IPS DF 4.7 (cell line): ENCODE data around the gene ADGRG2.

Experiments
- DNase-seq: peaks from one replicate; pipeline ENCODE4 v3.0.0-alpha.2; 2013; ENCODE audit warnings: low spot score; ENCODE audit errors: extremely low read depth

ADGRG2 gene, protein sequence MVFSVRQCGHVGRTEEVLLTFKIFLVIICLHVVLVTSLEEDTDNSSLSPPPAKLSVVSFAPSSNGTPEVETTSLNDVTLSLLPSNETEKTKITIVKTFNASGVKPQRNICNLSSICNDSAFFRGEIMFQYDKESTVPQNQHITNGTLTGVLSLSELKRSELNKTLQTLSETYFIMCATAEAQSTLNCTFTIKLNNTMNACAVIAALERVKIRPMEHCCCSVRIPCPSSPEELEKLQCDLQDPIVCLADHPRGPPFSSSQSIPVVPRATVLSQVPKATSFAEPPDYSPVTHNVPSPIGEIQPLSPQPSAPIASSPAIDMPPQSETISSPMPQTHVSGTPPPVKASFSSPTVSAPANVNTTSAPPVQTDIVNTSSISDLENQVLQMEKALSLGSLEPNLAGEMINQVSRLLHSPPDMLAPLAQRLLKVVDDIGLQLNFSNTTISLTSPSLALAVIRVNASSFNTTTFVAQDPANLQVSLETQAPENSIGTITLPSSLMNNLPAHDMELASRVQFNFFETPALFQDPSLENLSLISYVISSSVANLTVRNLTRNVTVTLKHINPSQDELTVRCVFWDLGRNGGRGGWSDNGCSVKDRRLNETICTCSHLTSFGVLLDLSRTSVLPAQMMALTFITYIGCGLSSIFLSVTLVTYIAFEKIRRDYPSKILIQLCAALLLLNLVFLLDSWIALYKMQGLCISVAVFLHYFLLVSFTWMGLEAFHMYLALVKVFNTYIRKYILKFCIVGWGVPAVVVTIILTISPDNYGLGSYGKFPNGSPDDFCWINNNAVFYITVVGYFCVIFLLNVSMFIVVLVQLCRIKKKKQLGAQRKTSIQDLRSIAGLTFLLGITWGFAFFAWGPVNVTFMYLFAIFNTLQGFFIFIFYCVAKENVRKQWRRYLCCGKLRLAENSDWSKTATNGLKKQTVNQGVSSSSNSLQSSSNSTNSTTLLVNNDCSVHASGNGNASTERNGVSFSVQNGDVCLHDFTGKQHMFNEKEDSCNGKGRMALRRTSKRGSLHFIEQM

DNA sequence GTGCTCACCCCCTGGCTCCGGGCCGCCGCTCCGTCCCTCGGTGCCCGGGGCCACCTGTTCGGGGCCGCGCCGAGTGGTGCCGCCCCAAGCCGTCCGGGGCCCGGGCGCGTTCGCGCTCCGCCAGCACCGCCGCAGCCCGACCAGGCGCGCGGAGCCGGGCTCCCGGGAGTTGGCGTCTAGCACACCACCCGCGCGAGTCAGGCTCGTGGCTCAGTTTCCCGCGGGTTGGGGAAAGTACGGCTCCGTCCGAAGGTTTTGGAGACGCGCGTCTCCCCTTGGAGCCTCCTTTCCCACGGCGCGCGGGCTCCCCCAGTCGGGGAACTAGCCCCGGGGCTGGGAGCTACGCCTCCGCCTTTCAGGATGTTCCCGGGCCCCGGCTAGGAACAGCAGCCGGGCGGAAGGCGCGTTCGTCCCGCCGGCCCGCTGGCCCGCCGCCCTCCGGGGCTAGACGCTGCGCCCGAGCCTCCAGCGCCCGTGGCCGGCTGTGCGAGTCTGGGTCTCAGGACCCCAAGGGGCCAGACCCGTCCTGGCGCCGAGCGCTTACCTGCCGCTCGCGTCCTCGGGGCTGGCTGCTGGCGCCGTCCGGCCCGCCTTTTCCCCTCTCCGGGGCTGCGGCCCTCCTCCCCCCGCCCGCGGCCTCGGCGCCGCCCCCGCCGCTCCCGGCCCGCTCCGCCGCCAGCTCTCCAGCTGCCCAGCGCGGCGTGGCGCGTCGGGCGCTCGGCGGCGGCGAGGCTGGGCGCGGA, at the start of gene ADGRG2:
TSS of gene ADGRG2 (minus strand) at position 571 of the 743 bp plus-strand sequence. CDS start 53,634 bp downstream, outside the sequence.
- DNase-seq, result no peak

DNA sequence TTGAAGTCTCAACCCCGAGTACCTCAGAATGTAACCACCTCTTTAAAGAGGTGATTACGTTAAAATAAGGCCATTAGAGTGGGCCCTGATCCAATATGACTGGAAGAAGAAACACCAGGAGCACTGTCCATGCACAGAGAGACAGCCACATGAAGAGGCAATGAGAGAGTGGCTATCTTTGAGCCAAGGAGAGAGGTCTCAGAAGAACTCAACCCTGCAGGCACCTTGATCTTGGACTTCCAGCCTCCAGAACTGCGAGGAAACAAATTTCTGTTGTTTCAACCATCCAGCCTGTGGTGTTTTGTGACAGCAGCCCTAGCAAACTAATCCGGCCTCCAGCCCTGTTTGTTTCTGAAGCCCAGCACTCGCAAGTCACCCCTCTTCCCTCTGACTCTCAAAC, 46.3 kb upstream of the ADGRG2 start:
- no peak for DNase-seq

DNA sequence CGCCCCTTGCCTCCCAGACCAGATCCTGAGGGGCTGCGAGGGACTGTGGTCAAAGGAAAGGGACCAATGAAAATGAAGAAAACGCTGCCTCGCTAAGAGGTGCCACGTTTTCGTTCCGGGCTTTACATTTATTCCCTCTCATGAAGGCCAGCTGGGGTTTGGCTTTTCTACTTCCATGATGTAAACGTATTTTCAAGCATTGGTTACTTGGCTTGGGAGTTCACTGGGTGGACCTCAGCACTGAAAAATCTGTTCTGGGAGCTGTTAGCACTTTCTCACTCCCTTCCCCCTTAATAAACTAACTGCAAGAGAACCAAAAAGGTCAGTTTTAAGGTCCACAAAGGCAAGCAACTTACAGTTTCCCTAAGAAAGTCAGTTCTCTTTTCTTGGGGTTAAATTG, 40.6 kb upstream of the ADGRG2 start:
- no peak for DNase-seq

DNA sequence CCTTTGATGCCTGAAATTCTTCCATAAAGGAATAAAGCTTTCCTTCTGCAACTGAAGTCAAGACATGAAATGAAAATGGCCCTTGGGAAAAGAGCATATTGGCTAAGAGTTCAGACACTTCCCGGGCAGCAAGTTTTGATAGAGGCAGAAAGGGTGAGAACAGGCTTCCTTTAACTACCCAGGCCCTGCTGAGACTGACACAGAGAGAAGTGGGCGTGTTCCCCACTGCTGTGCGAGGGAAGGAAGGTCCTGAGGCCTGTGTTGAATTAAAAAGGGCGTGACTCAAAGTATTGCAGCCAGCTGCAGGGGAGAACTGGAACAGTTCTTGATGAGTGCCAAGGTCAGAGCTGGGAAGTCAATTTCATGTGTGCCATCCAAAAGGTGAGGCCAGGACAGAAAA, 33.9 kb upstream of the ADGRG2 start:
- no peak for DNase-seq

DNA sequence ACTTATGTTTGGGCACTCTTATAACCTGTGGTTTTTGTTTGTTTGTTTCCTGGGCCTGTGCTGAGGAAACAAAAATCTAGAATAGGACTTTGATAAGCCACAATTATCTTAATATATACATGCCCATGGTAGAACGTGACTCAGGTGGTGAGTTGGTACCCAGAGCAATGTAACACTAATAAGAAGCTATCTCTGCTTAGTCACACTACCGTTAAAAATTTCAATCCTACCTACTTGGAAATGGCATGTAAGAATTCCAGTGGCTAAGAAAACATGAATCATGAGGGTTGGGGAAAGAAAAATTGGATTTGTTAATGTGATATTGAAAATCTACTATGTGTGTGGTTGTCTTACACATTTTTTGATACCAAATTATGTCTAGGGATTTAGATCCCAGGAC, 30.5 kb upstream of the ADGRG2 start:
- no peak for DNase-seq

DNA sequence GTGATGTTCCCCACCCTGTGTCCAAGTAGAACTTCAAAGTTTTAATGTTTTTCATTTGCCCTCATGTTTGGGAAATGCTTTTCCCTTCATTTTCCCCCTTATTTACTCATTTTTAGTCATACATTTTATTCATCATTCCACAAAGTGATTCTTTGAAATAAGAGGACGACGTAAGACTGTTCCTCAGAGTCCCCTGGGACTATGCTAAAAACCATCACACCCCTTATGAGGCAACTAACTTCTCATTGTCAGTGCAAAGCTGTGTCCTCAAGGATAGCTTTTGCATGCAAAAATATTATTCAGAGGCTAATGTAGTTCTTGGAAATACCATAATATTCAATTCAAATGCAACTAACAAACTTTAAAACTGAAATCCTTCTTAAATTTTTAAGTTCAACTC, 14.8 kb upstream of the ADGRG2 start:
- no peak for DNase-seq

DNA sequence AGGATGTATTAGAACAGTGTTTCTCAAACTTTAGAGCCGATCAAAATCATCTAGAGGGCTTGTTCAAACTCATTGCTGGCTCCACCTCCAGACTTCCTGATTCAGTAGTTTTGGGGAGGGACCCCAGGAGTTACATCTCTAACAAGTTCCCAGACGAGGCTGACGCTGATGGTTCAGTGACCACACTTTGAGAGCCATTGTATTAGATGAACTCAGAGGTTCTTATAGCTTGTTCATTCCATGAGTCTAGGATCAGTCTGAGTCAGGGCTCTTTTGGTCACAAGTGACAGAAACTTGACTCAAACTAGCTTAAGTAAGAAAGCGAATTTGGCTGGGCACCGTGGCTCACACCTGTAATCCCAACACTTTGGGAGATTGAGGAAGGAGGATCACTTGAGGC, 11.5 kb upstream of the ADGRG2 start:
- no peak for DNase-seq

DNA sequence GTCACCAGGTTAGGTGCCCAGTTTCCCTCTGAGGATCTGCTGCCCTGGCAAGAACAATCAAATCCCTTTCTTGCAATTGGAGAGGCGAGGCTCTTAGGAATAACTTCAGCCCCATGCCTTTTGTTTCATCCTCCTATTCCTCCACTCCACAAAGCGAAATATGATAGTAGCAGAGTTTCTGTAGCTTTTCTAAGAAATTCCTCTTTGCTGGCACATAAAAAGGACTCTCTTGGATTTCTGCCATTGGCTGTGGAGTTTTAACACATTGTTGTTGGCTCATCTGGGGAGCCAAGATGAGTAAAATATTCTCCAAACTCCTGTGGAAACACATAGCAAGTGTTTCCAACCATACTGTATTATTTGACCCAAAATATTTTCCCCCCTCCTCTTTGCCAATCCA, 11.0 kb upstream of the ADGRG2 start:
- DNase-seq, result no peak

DNA sequence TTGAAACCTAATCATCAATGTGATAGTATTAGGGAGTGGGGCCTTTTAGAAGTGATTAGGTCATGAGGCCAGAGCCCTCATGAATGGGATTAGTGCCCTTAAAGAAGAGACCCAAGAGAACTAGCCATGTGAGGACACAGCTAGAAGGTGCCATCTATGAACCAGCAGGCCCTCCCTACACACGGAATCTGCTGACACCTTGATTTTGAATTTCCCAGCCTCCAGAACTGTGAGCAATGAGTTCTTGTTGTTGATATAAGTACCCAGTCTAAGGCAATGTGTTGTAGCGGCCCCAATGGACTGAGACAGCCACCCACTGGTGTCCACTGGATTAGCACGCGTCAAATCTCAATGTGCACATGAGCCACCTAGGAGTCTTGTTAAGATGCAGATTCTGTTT, 8.4 kb upstream of the ADGRG2 start:
- DNase-seq, result no peak

DNA sequence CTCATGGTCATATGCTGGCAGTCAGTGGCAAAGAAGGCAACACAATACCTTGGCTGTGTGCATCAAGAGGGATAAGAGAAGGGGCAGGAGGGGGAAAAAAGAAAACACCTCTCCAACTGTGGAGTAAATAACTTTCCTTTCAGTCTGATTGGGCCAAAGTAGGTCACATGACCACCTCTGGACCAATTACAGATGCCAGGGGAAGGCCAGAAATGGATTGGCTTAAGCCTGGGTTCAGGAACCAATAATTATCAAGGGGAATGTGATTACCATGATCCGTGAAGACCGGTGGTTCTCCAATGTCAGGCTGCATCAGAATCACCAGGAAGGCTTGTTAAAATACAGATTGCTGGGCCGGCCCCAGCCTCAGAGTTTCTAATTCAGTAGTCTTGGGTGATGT, 7.4 kb upstream of the ADGRG2 start:
- no peak for DNase-seq

DNA sequence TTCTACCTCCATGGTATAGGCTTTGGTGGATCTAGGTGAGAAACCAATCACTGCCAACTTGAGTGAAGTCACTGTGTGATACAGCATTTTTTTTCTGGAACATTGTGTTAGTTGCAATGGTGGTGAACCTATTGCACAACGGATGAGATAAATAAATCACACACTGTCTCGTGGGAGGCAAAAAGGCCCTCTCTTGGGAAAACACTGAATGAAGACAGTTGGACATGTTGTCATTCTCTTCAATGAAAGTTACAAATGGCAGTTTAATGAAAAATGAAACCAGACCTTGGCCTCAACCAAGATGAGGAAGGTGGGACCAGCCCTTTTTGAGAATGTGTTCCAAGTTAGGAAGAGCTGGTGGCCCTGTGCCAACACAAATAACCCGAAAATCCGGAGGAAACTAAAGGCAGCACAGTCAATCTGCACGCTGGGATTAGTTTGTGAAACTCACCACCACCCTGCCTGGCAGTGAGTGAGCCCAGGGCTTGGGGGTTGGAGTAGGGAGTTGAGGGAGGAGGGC, 5.4 kb upstream of the ADGRG2 start:
- no peak for DNase-seq

DNA sequence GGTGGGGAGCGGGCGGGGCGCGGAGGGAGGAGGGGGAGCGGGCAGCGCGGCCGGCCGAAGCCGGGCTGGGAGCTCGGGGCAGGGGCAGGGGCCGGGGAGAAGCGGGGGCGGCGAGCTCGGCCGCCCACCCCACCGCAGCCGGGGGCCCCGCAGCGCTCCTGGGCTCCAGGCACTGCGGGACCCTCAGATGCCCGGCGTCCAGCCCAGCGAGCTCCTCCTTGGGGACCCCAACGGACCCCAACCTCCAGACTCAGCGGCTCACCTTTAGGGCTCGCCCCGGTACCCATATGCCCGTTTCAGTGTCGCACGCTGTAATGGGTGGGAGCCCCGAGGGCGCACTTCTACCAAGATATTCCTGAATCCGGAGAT, 357 bp upstream of the ADGRG2 start:
- DNase-seq, result no peak

DNA sequence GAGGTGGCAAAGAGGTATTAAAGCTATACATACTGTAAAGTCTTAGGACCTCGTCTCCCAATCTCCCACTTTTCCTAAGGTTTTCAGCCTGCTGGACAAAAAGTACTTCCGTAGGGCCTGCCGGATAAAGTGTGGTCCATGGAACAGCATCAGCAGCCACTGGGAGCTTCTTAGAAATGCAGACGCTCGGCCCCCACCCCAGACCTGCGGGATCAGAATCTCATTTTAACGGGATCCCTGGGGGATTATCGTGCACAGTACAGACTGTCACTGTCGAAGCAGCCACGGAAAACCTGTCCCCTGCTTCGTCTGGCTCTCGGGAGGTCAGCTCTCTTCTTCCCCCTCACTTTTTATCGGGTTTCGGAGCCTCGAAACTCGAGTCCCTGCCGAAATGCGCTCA, 802 bp downstream of the ADGRG2 start:
- no peak for DNase-seq

DNA sequence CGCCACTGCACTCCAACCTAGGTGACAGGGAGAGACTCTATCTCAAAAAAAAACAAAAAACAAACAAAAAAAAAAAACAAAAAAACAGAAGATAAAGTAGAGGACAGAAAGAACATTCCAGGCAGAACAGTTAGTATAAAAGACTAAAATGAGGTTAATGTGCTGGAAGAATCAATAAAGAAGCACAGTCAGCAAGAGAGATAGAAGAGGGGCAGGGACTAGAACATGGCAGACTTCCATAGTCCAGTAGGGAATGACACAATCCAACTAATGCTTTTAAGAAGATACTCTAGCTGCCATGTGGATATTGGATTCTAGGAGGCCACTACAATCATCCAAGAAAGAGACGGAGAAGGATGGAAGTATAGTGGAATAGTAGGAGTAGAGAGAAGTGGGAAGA, 11.6 kb downstream of the ADGRG2 start:
- no peak for DNase-seq

DNA sequence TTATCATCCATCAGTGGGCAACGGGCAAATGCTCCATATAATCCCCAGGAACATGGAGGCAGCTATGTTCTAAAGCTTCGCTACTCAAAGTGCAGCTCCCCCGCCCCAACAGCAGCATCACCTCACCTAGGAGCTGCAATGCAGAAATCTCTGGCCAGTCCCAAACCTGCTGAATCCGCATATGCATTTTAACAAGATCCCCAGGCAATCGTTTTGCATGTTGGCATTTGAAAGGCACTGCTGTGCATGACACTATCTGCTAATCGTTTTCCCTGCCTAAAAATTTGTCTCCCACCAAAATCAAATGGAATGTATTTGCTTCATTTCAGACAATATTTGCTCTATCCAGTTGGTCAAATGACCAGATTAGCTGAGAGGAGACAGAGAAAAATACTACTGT, 15.2 kb downstream of the ADGRG2 start:
- DNase-seq, result peak; percentile 60

DNA sequence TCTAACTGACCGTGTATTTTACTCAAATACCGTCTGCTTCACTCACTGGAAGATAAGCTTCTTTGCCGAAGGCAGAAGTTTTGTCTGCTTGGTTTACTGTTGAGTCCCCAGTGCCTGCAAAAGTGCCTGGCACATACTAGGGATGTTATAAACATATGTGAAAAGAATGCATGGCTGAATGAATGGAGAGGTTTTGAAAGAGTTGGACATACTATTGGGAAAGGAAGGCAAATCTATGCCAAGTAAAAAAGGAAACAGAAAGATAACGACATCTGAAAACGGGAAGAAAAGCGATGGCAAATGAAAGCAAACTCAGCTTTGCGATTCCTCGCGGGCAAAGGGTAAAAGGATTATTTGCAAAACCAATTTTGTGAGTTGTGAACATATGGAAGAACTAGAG, 21.7 kb downstream of the ADGRG2 start:
- no peak for DNase-seq

DNA sequence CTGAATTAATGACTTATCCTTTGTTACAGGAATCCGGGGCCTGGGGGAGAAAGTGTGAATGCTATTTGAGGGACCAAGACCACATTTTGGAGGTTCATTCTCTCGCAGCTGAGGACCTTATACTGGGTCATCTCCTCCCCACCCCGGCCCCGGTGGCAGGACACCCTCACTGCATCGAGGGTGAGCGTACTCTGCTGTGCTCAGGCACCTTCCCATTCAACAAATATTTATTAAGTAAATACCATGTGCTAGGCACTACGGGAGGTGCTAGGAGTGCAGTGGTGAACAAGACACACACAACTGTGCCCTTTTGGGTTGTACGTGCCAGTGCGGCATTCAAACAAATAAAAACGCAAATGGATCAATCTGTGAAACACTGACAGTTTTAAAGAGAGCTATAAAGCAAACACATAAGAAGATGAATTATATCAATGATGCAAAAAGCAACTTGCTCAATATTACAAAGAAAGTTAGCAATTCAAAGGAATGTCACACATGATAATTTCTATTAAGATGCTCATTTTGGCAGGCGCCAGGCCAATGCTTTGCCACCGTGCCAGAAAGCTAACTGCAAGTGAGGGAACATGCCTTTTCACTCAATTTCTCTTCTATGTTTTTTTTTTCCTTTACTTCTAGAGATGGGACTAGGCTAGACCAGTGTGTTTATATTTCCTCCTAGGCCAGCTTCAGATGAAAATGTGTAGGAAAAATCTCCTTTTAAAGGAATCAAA, 24.6 kb downstream of the ADGRG2 start:
- no peak for DNase-seq

DNA sequence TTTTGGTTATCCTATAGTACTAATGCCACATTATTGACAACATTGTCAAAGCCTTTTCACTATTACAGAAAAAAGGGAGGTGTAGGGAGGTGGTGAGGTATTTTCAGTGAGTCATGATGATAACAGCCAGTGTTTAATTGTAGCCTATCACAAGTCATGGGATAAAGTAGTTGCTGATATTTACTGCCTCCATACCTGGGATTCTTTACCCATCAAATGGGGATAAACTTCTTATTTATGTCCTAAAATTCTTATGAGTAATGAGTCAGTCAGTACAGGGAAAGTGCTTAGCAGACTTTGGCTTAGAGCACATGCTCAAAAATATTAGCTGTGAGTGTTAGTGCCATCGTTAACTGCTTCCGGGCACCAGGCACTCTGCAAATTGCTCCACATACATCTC, 25.7 kb downstream of the ADGRG2 start:
- DNase-seq, result no peak

DNA sequence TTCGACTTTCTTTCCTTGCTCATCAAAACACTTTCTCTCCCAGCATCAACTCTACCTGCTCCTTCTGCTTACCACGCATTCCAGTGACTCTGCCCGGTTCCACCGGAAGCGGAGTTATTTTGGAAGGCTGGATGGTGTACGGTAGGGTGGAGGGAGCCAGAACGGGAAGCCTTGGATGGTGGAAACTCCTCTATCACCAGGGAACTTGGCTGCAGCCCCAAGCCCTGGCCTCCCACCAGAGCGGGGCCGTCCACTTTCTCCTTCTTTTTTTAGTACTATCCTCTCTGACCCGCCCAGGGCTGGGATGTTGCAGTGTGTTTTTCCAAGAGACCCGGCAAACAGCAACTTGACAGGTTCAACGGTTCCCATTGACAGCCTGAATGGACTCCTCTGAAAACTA, 27.6 kb downstream of the ADGRG2 start:
- no peak for DNase-seq

DNA sequence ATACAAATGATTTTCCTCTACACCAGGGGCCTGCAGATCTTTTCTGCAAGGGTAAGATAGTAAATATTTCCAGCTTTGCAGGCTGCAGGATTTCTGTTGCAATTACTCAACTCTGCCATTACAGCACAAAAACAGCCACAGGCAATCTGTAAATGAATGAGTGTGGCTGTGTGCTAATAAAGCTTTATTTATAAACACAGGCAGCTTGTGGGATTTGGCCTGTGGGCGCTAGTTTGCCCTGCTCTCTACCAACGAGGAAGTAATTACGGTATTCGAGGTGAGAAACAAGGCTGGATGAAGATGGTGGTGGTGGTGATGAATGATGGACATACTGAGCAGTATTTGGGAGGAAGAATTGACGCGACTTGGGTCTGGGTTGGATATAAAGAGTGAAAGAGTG, 30.7 kb downstream of the ADGRG2 start:
- no peak for DNase-seq

DNA sequence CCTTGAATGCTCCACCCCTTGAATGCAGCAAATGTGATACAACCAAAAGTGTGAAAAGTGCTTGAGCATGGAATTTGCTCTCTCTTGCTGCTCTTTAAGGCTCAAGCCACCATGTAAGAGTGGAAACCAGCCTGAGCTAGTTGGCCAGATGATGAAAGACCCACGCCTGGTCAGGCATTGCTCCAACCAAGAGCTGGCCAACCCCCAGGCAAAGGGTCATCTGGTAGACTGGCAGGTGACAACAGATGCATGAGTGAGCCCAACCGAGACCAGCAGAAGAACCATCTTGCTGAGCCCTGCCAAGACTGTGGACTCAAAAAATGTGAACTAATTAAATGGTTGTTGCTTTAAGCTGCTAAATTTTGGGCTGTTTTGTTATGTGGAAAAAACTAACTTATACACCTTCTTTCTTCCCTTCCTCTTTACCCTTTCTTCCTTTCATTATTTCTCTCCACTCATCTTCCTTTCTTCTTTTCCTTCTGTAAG, 32.7 kb downstream of the ADGRG2 start:
- DNase-seq, result no peak
